Effector CD8-positive, alpha-beta T cell (primary cell): ENCODE results near the gene CACNA1C.
"Not testable (repeated sequence)": the region's sequence is repeated elsewhere in the genome, so short reads cannot be mapped to it uniquely, and the experiment has no call there.

Experiments
- DNase-seq: peaks from one replicate; lab custom pipeline; 2025; lab: John Stamatoyannopoulos, UW

CACNA1C gene

GRCh38 chr12:2234091-2234490 is 181.3 kb downstream of the CACNA1C start:
- no peak for DNase-seq

DNA sequence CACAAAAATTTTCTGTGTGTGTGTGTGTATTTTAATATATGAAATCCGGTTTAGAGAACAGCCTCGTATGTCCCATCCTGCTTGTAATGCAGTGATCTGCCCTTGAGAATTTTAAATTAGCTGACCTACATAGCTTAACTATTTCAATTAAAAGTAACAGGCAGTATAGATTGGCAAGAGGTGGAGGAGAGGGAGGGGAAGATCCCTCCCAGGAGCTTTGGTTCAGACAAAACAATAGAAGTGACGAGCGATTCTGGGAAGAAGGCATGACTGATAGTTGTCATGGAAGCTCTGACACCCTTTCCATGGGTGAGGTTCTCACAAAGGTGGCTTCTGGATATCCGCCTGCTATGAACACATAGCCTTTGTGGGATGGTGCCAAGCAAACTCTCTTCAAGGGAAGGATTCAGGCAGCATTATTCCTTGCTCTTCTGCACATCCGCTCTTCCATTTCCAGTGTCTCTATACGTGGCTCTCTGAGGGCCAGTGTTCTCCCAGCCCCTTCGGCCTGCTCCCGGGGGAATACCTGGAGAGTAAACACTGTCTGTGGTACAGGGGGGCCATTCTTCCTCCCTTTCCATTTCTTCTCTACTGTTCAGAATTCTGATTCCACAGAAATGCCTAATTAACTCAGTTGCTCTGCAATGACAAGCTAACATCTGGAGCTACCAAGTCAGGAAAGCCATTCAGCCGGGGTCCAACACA is 182.0 kb downstream of the CACNA1C start:
- DNase-seq, result no peak

DNA sequence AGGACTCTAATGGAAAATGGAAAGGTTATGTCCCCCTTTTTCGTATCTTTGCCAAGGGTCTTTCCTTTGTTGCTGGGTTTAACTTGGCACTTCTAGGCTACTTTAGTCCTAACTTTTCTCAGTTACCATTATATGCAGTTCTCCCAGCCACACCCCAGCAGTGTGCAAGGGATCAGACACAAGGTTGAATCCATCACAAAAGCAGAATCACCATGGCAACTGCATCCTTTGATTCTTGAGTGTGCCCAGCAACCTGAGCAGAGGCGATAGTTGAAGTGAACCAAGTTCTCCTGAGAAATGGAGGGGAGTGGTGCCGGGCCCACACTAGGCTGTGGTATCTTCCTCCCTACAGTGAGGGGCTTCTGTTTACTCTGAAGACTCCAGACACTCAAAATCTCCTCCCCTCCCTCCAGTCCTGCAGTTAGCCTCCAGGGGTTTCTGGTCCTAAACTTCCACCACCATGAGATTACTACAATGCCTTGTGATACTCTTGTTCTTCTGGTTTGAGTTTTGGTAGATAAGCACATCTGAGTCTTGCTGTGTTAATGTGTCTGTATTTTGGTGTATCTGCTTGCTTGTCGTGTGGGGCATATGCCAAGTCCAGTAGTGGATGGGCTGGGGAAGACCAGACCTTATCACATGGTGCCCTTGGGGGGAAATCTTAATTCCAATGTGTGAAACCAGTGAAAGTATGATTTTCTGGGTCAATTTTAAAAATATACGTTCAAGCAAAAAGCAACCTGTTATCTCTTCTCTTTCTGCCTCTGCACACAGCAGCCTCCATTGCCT is 183.9 kb downstream of the CACNA1C start:
- DNase-seq, result no peak

- no peak for DNase-seq
Observed at GRCh38 chr12:2238111-2238510, 185.3 kb downstream of the CACNA1C start.

DNA sequence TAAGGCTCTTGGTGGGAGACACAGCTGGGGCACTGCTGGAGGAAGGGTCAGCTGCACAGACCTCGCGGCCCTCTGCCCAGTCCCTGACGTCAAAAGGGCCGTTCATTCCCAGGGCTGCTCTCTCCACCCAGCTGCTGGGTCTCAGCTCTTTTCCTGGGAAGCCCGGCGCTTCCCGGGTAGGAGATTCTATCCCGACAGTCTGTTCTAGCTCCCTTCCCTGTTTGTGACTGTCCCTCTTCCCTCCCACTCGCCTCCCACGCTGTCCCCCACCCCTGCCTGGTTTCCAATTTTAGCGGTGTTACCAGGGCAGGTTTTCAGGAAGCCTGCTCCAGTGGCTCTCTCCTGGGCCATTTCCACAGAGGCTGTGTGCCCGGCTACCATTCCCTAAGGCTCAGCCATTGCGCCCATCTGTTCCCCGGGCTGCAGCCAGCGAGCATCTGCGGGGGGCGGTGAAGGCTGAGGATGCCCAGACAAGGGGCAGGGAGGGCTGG is 186.6 kb downstream of the CACNA1C start:
- DNase-seq, result no peak

DNA sequence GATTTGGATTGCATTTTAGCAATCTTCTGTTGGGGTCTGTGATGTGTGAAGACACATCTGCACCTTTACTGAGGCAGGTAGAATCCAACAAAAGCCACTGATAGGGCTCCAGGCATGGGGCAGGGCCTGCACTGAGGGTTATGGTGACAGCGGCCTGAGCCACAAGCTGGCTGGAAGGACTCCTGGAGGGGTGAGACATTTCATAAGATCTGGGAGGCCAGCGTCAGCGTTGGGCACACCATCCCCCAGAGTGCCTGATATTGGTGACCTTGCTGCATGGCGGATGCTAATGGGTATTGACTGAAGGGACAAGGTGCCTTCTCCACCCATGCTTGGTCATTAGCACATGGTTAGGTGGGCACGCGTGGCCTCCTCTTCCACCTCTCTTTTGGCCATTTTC is 187.6 kb downstream of the CACNA1C start:
- DNase-seq, result no peak

DNA sequence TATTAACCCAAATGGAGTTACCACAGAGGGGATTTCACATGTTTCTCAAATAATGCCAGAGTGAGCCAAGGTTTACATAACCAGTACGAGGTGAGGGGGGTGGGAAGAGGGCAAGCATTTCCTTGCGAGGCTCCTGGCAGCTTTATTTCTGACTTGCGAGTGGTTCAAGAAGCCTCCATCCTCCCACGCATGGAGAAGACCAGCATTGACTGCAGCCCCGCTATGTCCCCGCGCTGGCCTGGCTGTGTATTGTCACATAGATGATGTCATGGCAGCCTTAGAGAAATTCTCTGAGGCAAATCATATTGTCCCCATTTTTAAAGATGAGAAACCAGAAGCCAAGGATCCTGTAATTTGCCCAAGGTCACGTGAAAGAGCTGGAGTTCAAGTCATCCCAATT is 188.2 kb downstream of the CACNA1C start:
- no peak for DNase-seq

GRCh38 chr12:2242216-2242615 is 189.4 kb downstream of the CACNA1C start:
- DNase-seq, result no peak

GRCh38 chr12:2242816-2243215 is 190.0 kb downstream of the CACNA1C start:
- DNase-seq, result no peak

- DNase-seq, result no peak
Observed at GRCh38 chr12:2243275-2243674, 190.5 kb downstream of the CACNA1C start.

GRCh38 chr12:2244013-2244861 is 191.4 kb downstream of the CACNA1C start:
- no peak for DNase-seq

GRCh38 chr12:2246358-2246757 is 193.6 kb downstream of the CACNA1C start:
- DNase-seq, result no peak

DNA sequence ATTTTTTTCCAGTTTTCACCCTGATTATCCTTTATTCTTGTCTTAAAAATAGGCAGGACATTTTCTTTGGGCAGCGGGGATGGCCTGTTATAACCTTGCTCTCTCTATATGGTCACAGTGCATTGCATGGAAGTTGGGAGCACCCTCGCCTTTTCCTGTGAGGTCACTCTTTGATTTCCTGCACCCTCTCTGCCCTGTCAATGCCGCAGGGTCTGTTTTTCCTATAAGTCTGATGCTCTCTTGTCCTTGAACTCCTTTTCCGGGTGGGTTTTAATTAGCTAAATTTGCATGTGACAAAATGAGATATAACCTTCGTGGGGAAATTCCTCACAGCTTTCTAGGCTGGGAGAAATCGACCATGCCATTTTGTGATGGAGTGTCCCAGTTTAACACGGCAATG is 194.3 kb downstream of the CACNA1C start:
- DNase-seq, result no peak

DNA sequence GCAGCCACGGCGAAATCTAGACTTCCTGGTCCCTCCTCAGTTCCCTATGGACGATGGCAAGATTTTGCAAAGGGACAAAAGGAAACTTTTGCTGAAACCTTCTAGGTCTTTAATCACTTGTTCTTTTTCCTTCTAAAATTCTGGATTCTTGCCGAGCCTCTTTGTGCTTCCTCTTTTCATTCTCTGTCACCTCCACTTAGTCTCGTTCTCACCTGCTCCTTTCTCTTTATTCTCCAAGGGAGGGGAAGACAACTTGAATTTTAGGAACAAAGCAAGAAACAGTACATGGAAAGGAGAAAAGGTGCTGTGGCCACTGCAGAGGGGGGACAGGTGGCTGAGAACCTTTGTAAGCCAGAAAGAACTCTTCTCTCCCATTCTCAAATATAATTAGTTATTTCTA is 194.8 kb downstream of the CACNA1C start:
- DNase-seq, result no peak

- no peak for DNase-seq
Observed at GRCh38 chr12:2248087-2248900, 195.5 kb downstream of the CACNA1C start.

DNA sequence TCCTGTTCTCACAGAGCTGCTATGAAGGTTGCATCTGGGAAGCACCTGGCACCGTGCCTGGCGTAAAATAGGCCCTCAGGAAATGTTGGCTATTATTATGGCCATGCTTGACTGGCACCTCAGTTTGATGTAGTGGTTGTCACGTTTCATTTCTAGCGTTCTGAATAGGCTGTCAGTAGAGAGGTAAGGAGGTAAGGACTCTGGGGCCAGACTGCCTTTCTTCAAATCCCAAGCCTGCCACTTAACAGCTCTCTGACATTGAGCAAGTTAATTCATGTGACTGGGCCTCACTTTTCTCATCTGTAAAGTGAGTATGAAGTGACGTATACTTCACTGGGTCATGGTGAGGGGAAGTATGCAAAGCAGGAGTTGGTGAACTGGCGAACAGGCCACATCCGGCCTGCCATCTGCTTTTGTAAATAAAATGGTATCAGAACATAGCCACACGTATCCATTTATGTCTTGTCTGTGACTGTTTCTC is 196.2 kb downstream of the CACNA1C start:
- no peak for DNase-seq

DNA sequence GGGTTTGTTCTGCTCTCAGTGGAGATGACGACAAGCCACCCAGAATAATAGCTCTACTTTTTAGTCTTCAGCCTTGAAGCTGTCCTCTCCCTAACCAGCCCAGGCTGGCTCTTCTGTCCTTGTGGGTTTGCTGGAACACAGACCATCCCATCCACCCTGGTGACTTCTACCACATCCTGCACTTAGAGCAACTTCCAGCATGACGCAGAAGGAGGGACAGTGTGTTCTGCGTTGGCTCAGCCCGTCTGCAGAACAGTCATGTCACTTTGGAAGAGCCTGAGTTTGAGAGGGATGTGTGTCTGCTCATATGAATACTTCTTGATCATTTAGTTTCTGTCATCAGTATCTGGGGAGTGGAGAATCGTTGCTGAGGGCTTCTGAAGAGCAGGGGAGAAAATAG is 198.0 kb downstream of the CACNA1C start:
- no peak for DNase-seq

- no peak for DNase-seq
Observed at GRCh38 chr12:2251526-2252209, 198.9 kb downstream of the CACNA1C start.

DNA sequence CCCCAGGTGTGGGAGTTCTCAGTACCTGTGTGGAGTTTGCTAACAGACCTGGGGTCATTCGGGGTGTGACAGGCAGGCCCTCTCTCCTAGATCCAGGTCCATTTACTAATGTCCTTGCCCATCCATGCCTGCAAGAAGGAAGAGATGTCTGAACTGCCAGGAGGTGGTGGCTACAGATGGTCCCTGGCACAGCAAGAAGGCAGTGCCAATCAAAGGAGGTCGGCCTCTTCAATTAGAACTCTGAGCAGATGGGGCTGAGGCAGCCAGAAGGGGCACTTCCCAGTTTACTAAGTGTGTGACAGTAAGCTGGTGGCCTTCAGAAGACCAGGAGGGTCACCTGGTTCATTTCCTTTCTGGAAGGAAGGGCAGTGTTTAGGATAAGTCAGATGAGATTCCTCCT is 202.5 kb downstream of the CACNA1C start:
- DNase-seq, result no peak

- not testable (repeated sequence) for DNase-seq
Observed at GRCh38 chr12:2255731-2256130, 202.9 kb downstream of the CACNA1C start.

DNA sequence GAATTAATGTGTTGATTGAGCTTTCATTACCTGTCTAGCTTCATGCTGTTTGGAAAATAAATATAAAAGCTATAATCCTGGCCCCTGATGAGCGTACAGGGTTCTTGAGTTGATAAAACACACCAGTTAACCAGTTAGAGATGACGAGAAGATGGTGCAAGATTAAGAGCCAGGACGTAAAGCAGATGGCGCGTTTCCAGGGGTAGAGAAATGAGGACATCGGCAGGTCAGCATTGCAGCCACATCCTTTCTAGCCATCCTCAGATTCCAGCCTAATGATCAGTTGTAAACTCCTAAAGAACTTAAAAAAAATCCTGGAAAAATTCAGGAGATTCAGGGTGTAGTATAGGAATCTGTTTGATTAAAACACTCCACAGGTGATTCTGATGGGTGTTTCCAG is 203.7 kb downstream of the CACNA1C start:
- no peak for DNase-seq
